Measurements from ENCODE around the gene RRN3. TPM values are rescaled to one million over a fixed set of nuclear protein-coding genes. Genes with fewer than 3 reads are reported as not detected.

RRN3 gene
- total and polyA plus RNA-seq, 2 donors (not counting 3 experiments of a cell fraction or from before 2014, with no cell fraction given) = 15.1 to 26.5 TPM

DNA sequence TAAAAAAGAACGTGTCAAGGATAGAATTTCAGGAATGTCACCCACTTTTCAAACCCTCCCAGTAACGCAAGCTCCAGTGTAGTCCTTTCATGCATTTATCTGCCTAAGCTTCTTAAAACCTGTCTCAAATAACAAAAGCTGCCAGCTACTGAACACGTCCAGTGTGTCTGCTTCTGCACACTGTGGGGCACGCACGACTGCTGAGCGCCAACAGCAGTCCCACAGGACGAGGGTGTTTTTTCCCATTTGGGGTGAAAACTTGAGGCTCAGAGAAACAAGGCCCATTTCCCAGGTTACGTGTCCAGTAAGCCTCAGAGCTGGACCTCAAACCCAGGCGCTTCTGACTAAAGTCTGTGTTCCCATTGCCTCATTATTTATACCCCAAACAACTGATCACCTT is 55.4 kb downstream of the RRN3 start:
- Histone ChIP-seq H3K9ac (replicated peaks; ENCODE audit: extremely low read depth, insufficient read depth, low read length) (no peak overlapping the region), H3K79me2 (ENCODE audit: control insufficient read depth, insufficient read depth, low read length) (no peaks in the 10 kb centered on the region), H3K36me3 (ENCODE audit: control insufficient read depth in 2 of 2, extremely low read depth in 1 of 2, insufficient read depth in 2 of 2, low read length in 2 of 2) (peaks cover 22 to 52% of the 10 kb centered on the region in 2 experiments), H3K4me2 (ENCODE audit: insufficient read depth, low read length) (no peak overlapping the region), H3K27me3 (ENCODE audit: control insufficient read depth in 2 of 2, insufficient read depth in 2 of 2, low read length in 2 of 2) (no peaks in the 10 kb centered on the region), H3K9me3 (replicated peaks; ENCODE audit: control insufficient read depth, insufficient read depth, low read length) (no peaks in the 10 kb centered on the region), H3K9me1 (replicated peaks; ENCODE audit: control insufficient read depth, extremely low read depth, insufficient read depth, low read length) (no peaks in the 10 kb centered on the region), H3K4me3 (replicated peaks in 1 of 3; ENCODE audit: insufficient read depth in 1 of 3, low read depth in 1 of 3, low read length in 3 of 3) (no peak overlapping the region), H2AFZ (ENCODE audit: low read depth, low read length) (no peak overlapping the region), H3K4me1 (ENCODE audit: control insufficient read depth, extremely low read depth, insufficient read depth, low read length) (peaks cover 22% of the 10 kb centered on the region), H4K20me1 (replicated peaks; ENCODE audit: control insufficient read depth, extremely low read depth, insufficient read depth, low read length) (no peaks in the 10 kb centered on the region), H3K27ac (ENCODE audit: insufficient read depth, low read depth, low read length) (no peak overlapping the region)
- no TSS peak for BruUV-seq (replicated peaks)
- ChIA-PET POLR2A (no interaction called here), CTCF (no interaction called here)
- dilution Hi-C loops (cut with MboI; ENCODE audit: extremely low pct_ligation_motif_present, low sequenced_read_pairs) = no loop called here
- TF ChIP-seq, protein P1, sequence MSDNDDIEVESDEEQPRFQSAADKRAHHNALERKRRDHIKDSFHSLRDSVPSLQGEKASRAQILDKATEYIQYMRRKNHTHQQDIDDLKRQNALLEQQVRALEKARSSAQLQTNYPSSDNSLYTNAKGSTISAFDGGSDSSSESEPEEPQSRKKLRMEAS (IDR thresholded peaks at IDR 0.05; ENCODE audit: insufficient read depth, insufficient read length) = no peak
- no peak for TF ChIP-seq GATA2 (IDR thresholded peaks at IDR 0.05; ENCODE audit: insufficient read depth, insufficient read length, low read depth, low read length)
- no peak for TF ChIP-seq POLR2A (IDR thresholded peaks at IDR 0.05; ENCODE audit: low read depth, low read length)
- TF ChIP-seq FOS (IDR thresholded peaks at IDR 0.05; ENCODE audit: borderline replicate concordance, insufficient read depth, low read length) = no peak
- TF ChIP-seq, protein P2, sequence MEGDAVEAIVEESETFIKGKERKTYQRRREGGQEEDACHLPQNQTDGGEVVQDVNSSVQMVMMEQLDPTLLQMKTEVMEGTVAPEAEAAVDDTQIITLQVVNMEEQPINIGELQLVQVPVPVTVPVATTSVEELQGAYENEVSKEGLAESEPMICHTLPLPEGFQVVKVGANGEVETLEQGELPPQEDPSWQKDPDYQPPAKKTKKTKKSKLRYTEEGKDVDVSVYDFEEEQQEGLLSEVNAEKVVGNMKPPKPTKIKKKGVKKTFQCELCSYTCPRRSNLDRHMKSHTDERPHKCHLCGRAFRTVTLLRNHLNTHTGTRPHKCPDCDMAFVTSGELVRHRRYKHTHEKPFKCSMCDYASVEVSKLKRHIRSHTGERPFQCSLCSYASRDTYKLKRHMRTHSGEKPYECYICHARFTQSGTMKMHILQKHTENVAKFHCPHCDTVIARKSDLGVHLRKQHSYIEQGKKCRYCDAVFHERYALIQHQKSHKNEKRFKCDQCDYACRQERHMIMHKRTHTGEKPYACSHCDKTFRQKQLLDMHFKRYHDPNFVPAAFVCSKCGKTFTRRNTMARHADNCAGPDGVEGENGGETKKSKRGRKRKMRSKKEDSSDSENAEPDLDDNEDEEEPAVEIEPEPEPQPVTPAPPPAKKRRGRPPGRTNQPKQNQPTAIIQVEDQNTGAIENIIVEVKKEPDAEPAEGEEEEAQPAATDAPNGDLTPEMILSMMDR (IDR thresholded peaks at IDR 0.05; ENCODE audit: extremely low read depth in 1 of 2, insufficient read depth in 1 of 2, low read depth in 1 of 2, low read length in 2 of 2) = no peak
- TF ChIP-seq JUN (IDR thresholded peaks at IDR 0.05; ENCODE audit: borderline replicate concordance, insufficient read depth, insufficient read length, low read depth) = no peak
- no peak for TF ChIP-seq MYC (IDR thresholded peaks at IDR 0.05; ENCODE audit: low read depth, low read length)
- no peak for TF ChIP-seq POLR2AphosphoS5 (IDR thresholded peaks at IDR 0.05; ENCODE audit: insufficient read depth, low read depth, low read length)
- no peak for TF ChIP-seq EZH2 (IDR thresholded peaks at IDR 0.05; ENCODE audit: borderline replicate concordance, low read depth, low read length, severe bottlenecking)
- no peak for FAIRE-seq
- intact Hi-C loops (cut with micrococcal nuclease) = no loop called here
- DNase-seq (ENCODE audit: low read depth, low spot score) = no peak
